HepG2 (cell line): Measurements from ENCODE around the gene KIF1C. TPM values are rescaled to one million over a fixed set of nuclear protein-coding genes. Genes with fewer than 3 reads are reported as not detected.

Source experiments
- CAMTA2 ChIP-seq: sonication (generic); formaldehyde crosslinking; IDR thresholded peaks from 2 replicates; pipeline ENCODE4 v1.4.0; 2020; ENCODE audit warnings: mild to moderate bottlenecking, missing genetic modification reagents, borderline replicate concordance
- CHCHD3 ChIP-seq: sonication (generic); formaldehyde crosslinking; IDR thresholded peaks from 2 replicates; pipeline ENCODE4 v1.8.0; 2022; ENCODE audit warnings: mild to moderate bottlenecking, missing genetic modification reagents, moderate library complexity
- CREB3 ChIP-seq: sonication (generic); formaldehyde crosslinking; IDR thresholded peaks from 2 replicates; pipeline ENCODE4 v1.5.0; 2020; ENCODE audit warnings: missing genetic modification reagents
- ETV5 ChIP-seq: IDR thresholded peaks from 2 replicates; pipeline ENCODE4 v1.6.1; 2018; ENCODE audit warnings: missing biosample characterization, missing genetic modification reagents, inconsistent platforms, borderline replicate concordance
- FOSL2 ChIP-seq: sonication (generic); formaldehyde crosslinking; IDR thresholded peaks from 2 replicates; pipeline ENCODE4 v1.4.0; 2020; ENCODE audit warnings: missing genetic modification reagents
- JUN ChIP-seq: sonication (generic); formaldehyde crosslinking; IDR thresholded peaks from 2 replicates; pipeline ENCODE4 v1.4.0; 2020; ENCODE audit warnings: mild to moderate bottlenecking, missing genetic modification reagents
- MEF2D ChIP-seq: sonication (generic); formaldehyde crosslinking; IDR thresholded peaks from 2 replicates; pipeline ENCODE4 v1.5.1; 2020; ENCODE audit warnings: mild to moderate bottlenecking, missing genetic modification reagents
- RFX5 ChIP-seq: IDR thresholded peaks from 2 replicates; pipeline ENCODE4 v1.6.1; 2011; ENCODE audit warnings: low read depth, low read length, improper control_type of control experiment
- SKIL ChIP-seq: sonication (generic); formaldehyde crosslinking; IDR thresholded peaks from 2 replicates; pipeline ENCODE4 v1.8.0; 2022; ENCODE audit warnings: missing genetic modification reagents, mild to moderate bottlenecking, moderate library complexity, borderline replicate concordance
- TFDP1 ChIP-seq: IDR thresholded peaks from 2 replicates; pipeline ENCODE4 v1.6.1; 2016; ENCODE audit warnings: missing compliant biosample characterization, missing genetic modification reagents, borderline replicate concordance
- ZKSCAN8 ChIP-seq: IDR thresholded peaks from 2 replicates; pipeline ENCODE4 v1.6.1; 2016; ENCODE audit warnings: borderline replicate concordance, missing genetic modification reagents, missing compliant biosample characterization
- ZNF256 ChIP-seq: sonication (generic); formaldehyde crosslinking; conservative IDR thresholded peaks from 2 replicates; pipeline ENCODE4 v1.4.0; 2020; ENCODE audit warnings: missing genetic modification reagents
- ZNF337 ChIP-seq: sonication (generic); formaldehyde crosslinking; IDR thresholded peaks from 2 replicates; pipeline ENCODE4 v1.5.1; 2020; ENCODE audit warnings: missing genetic modification reagents, low read depth, mild to moderate bottlenecking, borderline replicate concordance
- ZNF510 ChIP-seq: sonication (generic); formaldehyde crosslinking; IDR thresholded peaks from 2 replicates; pipeline ENCODE4 v1.4.0; 2020; ENCODE audit warnings: low read depth, mild to moderate bottlenecking, missing genetic modification reagents
- ZNF83 ChIP-seq: sonication (generic); formaldehyde crosslinking; IDR thresholded peaks from 2 replicates; pipeline ENCODE4 v1.4.0; 2020; ENCODE audit warnings: missing genetic modification reagents, mild to moderate bottlenecking, borderline replicate concordance
- polyA plus RNA-seq, 8 experiments: library from polyadenylated mRNA; depleted of rRNA in 3 of 8; stranded (reverse) in 7 of 8; unstranded in 1 of 8; fragments of >200 nt; fragmentation: Illumina TruSeq in 4 of 8; extraction: Trizol in 4 of 8; gene quantifications; 2 replicates each; pipeline versions ENCODE4 v1.2.1 to v1.2.3, GENCODE V29; 2011 to 2016; ENCODE audit warnings: low read depth in 4 of 8, missing spikeins in 1 of 8, mixed read lengths in 1 of 8; ENCODE audit not compliant: insufficient read depth in 1 of 8
- total RNA-seq, 5 experiments: library from RNA; depleted of rRNA; stranded (reverse); fragments of >200 nt; fragmentation: Illumina TruSeq; extraction: Trizol; gene quantifications; 2 replicates each; pipeline ENCODE4 v1.2.3, GENCODE V29; 2016; ENCODE audit warnings: low read depth in 1 of 5
- TF ChIP-seq, protein P1 (sequence below): sonication (generic); formaldehyde crosslinking; IDR thresholded peaks from 2 replicates; pipeline ENCODE4 v1.4.0; 2020; ENCODE audit warnings: missing genetic modification reagents, mild to moderate bottlenecking, borderline replicate concordance
- TF ChIP-seq, protein P2 (sequence below): sonication (generic); formaldehyde crosslinking; IDR thresholded peaks from 2 replicates; pipeline ENCODE4 v1.4.0; 2020; ENCODE audit warnings: missing genetic modification reagents

The KIF1C gene
- total and polyA plus RNA-seq, 2 of the 13 experiments (the other 11 are each of a cell fraction or from before 2014, with no cell fraction given) = 70.0 to 104 TPM

DNA sequence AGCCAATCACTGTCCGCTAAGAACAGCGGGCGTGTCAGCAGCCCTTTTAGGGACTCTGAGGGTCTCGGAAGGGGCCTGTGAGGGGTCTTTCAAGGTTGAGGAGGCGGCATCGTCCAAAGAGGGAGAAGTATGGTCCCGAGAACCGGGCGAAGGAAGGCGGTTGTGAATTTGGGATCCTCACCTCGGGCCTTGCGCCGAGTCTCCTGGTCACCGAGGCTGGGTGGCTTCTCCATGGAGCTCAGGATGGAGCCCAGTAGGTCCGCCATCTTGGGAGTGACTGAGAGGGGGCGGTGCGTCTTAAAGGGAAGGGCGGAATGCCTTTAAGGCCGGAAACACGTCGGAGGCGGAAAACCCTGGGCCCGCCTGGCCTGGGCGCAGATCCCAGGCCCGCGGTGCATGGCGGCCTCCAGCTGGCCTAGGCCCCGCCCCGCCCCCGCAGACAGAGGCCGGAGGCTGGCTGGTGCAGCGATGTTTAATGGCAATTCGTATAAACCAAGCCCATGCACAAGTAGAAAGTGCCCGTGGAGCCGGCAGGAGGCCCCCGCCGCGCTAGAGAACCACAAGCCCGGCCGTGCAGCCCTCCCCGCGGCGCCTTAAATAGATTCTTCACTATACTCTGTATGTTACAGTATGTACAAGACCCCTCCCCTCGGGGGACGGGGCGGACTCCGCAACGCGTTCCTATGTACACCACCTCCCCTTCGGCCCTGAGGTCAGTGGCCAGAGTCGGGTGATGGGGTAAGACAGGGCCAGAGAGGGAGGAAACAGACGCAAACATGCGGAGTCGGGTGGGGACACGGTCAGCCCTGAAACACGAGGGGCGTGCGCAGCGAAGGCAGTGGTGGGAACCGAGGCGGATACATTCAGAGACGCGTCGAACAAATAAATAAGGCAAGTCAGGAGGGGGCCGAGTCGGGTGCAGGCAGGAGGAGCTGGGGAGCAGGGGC lies 29.9 kb upstream of the KIF1C start, which contains the start of gene SPAG7 (continued):
- TF ChIP-seq CREB3 (no peak), ZKSCAN8 (CRISPR knock-in tag) (no peak), TFDP1 (CRISPR knock-in tag) (peak; percentile 51; the same call in 1 of the 2 replicates), ZNF337 (CRISPR knock-in tag) (peak; percentile 71; the same call in 1 of the 2 replicates), SKIL (CRISPR knock-in tag) (0 out of 2 replicates have a peak, but pooled peaks have one; percentile 57), MEF2D (CRISPR knock-in tag) (no peak), ZNF510 (no peak), CHCHD3 (no peak), RFX5 (no peak), FOSL2 (peak; percentile 50), JUN (CRISPR knock-in tag) (no peak), ZNF83 (no peak; the same call in 1 of the 2 replicates), ZNF256 (CRISPR knock-in tag) (no peak), ETV5 (CRISPR knock-in tag) (no peak; the same call in 1 of the 2 replicates), CAMTA2 (no peak)
- TF ChIP-seq, protein P1, sequence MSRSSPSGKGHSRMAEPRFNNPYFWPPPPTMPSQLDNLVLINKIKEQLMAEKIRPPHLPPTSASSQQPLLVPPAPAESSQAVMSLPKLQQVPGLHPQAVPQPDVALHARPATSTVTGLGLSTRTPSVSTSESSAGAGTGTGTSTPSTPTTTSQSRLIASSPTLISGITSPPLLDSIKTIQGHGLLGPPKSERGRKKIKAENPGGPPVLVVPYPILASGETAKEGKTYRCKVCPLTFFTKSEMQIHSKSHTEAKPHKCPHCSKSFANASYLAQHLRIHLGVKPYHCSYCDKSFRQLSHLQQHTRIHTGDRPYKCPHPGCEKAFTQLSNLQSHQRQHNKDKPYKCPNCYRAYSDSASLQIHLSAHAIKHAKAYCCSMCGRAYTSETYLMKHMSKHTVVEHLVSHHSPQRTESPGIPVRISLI (CRISPR knock-in tag) = no peak
- TF ChIP-seq, protein P2, sequence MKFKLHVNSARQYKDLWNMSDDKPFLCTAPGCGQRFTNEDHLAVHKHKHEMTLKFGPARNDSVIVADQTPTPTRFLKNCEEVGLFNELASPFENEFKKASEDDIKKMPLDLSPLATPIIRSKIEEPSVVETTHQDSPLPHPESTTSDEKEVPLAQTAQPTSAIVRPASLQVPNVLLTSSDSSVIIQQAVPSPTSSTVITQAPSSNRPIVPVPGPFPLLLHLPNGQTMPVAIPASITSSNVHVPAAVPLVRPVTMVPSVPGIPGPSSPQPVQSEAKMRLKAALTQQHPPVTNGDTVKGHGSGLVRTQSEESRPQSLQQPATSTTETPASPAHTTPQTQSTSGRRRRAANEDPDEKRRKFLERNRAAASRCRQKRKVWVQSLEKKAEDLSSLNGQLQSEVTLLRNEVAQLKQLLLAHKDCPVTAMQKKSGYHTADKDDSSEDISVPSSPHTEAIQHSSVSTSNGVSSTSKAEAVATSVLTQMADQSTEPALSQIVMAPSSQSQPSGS = no peak
